HepG2 (cell line): ENCODE measurements around the gene DLX4. TPM values are rescaled to one million over a fixed set of nuclear protein-coding genes. Genes with fewer than 3 reads are reported as not detected.
A peak's percentile ranks its signal among the peaks of the same experiment; 100 is the strongest.

Source experiments
- ATAC-seq: fragments of 200-7000 bp; cut with Tn5 transposase; 3 replicates; pipeline ENCODE4 v1.9.1; 2020; ENCODE audit warnings: mild to moderate bottlenecking, moderate library complexity
- BruUV-seq: library from RNA; stranded (reverse); fragments of 400-500 nt; replicated peaks from 2 replicates; lab custom pipeline; 2021; lab: Mats Ljungman, UMichigan
- CTCF ChIA-PET: fragments of 300-600 bp; formaldehyde crosslinking; extraction: SDS; loops from one replicate; lab custom pipeline; 2021; ENCODE audit warnings: low total read pairs, inconsistent platforms, low intra/inter-chr PET ratio; lab: Yijun Ruan, JAX
- POLR2A ChIA-PET: fragments of 350-600 bp; sonication (Branson Sonifier 250); formaldehyde crosslinking; loops from one replicate; lab custom pipeline; 2020; ENCODE audit warnings: antibody characterized with exemption, inconsistent platforms; lab: Yijun Ruan, JAX
- DNase-seq: peaks from one replicate; pipeline ENCODE4 v3.0.0-alpha.2; 2015; ENCODE audit warnings: low spot score
- FAIRE-seq: peaks from 3 replicates; lab custom pipeline; 2011; peaks lifted over from hg19 to GRCh38; lab: Jason Lieb, UNC
- H2AFZ ChIP-seq: one replicate; pipeline ENCODE4 v1.6.1; 2011; ENCODE audit warnings: low read length, inconsistent platforms
- H3K27ac ChIP-seq: fragments of 300-600 bp; 3 replicates; pipeline ENCODE4 v1.8.0; 2011; ENCODE audit warnings: mixed run types, mild to moderate bottlenecking, mixed read lengths, low read length, inconsistent platforms; ENCODE audit not compliant: insufficient read depth; ENCODE audit errors: extremely low read length
- H3K27me3 ChIP-seq, 2 experiments: fragments of 200-600 bp in 1 of 2; 2 replicates in 1 of 2; 3 replicates in 1 of 2; pipeline versions ENCODE4 v1.6.0 to v1.8.0; 2011; ENCODE audit warnings: low read length in 2 of 2, mild to moderate bottlenecking in 2 of 2, moderate library complexity in 2 of 2, inconsistent platforms in 1 of 2; ENCODE audit not compliant: insufficient read depth in 2 of 2, control insufficient read depth in 1 of 2
- H3K36me3 ChIP-seq, 2 experiments: fragments of 200-600 bp in 1 of 2; replicated peaks in 1 of 2; 2 replicates in 1 of 2; 3 replicates in 1 of 2; pipeline versions ENCODE4 v1.5.1 to v1.8.0; 2011; ENCODE audit warnings: low read length in 2 of 2, inconsistent platforms in 1 of 2; ENCODE audit not compliant: insufficient read depth in 2 of 2, control insufficient read depth in 1 of 2
- H3K4me1 ChIP-seq: 2 replicates; pipeline ENCODE4 v1.5.1; 2012; ENCODE audit warnings: low read length, inconsistent platforms; ENCODE audit not compliant: insufficient read depth
- H3K4me2 ChIP-seq: 2 replicates; pipeline ENCODE4 v1.6.0; 2011; ENCODE audit warnings: low read depth, low read length, inconsistent platforms
- H3K4me3 ChIP-seq, 3 experiments: fragments of 200-600 bp in 1 of 3; sonication (generic), shearing (Covaris generic) in 1 of 3; replicated peaks in 1 of 3; 2 replicates each; pipeline ENCODE4 v1.5.1; 2011 to 2016; ENCODE audit warnings: low read length in 3 of 3, inconsistent platforms in 2 of 3, low read depth in 2 of 3, mild to moderate bottlenecking in 2 of 3, control low read depth in 1 of 3, mixed read lengths in 1 of 3; ENCODE audit not compliant: insufficient read depth in 1 of 3
- H3K79me2 ChIP-seq: one replicate; pipeline ENCODE4 v1.6.1; 2011; ENCODE audit warnings: low read length, inconsistent platforms; ENCODE audit not compliant: insufficient read depth
- H3K9ac ChIP-seq: 2 replicates; pipeline ENCODE4 v1.6.0; 2011; ENCODE audit warnings: mild to moderate bottlenecking, low read depth, low read length, inconsistent platforms; ENCODE audit not compliant: insufficient read depth
- H3K9me3 ChIP-seq: 2 replicates; pipeline ENCODE4 v1.5.1; 2012; ENCODE audit warnings: mild to moderate bottlenecking, low read length
- H4K20me1 ChIP-seq: 2 replicates; pipeline ENCODE4 v1.6.0; 2011; ENCODE audit warnings: inconsistent platforms, mild to moderate bottlenecking, low read length, moderate library complexity; ENCODE audit not compliant: insufficient read depth
- ADNP ChIP-seq: sonication (generic); formaldehyde crosslinking; IDR thresholded peaks from 2 replicates; pipeline ENCODE4 v1.4.0; 2020; ENCODE audit warnings: missing genetic modification reagents
- AHR ChIP-seq: IDR thresholded peaks from 2 replicates; pipeline ENCODE4 v1.6.1; 2018; ENCODE audit warnings: missing genetic modification reagents, missing compliant biosample characterization
- ERF ChIP-seq: IDR thresholded peaks from 2 replicates; pipeline ENCODE4 v1.6.1; 2018; ENCODE audit warnings: missing biosample characterization, missing genetic modification reagents
- FOXC1 ChIP-seq: sonication (generic); formaldehyde crosslinking; IDR thresholded peaks from 2 replicates; pipeline ENCODE4 v1.8.0; 2022; ENCODE audit warnings: mild to moderate bottlenecking, missing genetic modification reagents, borderline replicate concordance
- FOXK1 ChIP-seq: sonication (generic); formaldehyde crosslinking; IDR thresholded peaks from 2 replicates; pipeline ENCODE4 v1.4.0; 2020; ENCODE audit warnings: low read depth, missing genetic modification reagents, borderline replicate concordance
- GABPB1 ChIP-seq: IDR thresholded peaks from 2 replicates; pipeline ENCODE4 v1.6.1; 2016; ENCODE audit warnings: mild to moderate bottlenecking, missing genetic modification reagents, moderate library complexity, missing compliant biosample characterization
- HNF4A ChIP-seq: sonication (generic); formaldehyde crosslinking; IDR thresholded peaks from 2 replicates; pipeline ENCODE4 v1.4.0; 2020; ENCODE audit warnings: missing genetic modification reagents
- KAT8 ChIP-seq: IDR thresholded peaks from 2 replicates; pipeline ENCODE4 v1.6.1; 2016; ENCODE audit warnings: missing genetic modification reagents, missing compliant biosample characterization
- MATR3 ChIP-seq: sonication (generic); formaldehyde crosslinking; IDR thresholded peaks from 2 replicates; pipeline ENCODE4 v1.4.0; 2020; ENCODE audit warnings: missing genetic modification reagents
- POLR2A ChIP-seq, 2 experiments: IDR thresholded peaks; 2 replicates each; pipeline ENCODE4 v1.6.1; 2011; ENCODE audit warnings: low read depth in 2 of 2, low read length in 2 of 2, mild to moderate bottlenecking in 1 of 2, moderate library complexity in 1 of 2; ENCODE audit not compliant: insufficient read depth in 1 of 2
- POLR2G ChIP-seq: fragments of 200-400 bp; formaldehyde crosslinking; IDR thresholded peaks from 2 replicates; pipeline ENCODE4 v1.6.1; 2018; ENCODE audit warnings: mild to moderate bottlenecking, low read depth, low read length, moderate library complexity
- RFX3 ChIP-seq: IDR thresholded peaks from 2 replicates; pipeline ENCODE4 v1.6.1; 2016; ENCODE audit warnings: missing biosample characterization, missing genetic modification reagents
- SAFB2 ChIP-seq: sonication (generic); formaldehyde crosslinking; IDR thresholded peaks from 2 replicates; pipeline ENCODE4 v1.5.1; 2020; ENCODE audit warnings: missing genetic modification reagents, low read depth, mild to moderate bottlenecking, borderline replicate concordance
- ZFX ChIP-seq: sonication (generic); formaldehyde crosslinking; IDR thresholded peaks from 2 replicates; pipeline ENCODE4 v1.4.0; 2020; ENCODE audit warnings: mild to moderate bottlenecking, low read depth, missing genetic modification reagents, moderate library complexity
- ZNF563 ChIP-seq: sonication (generic); formaldehyde crosslinking; IDR thresholded peaks from 2 replicates; pipeline ENCODE4 v1.8.0; 2022; ENCODE audit warnings: mild to moderate bottlenecking, moderate library complexity, missing genetic modification reagents
- WGBS: methylation state at CpG from one replicate; pipeline ENCODE4 v1.1.6; 2017; ENCODE audit warnings: low lambda C conversion rate; 5-methylcytosine and 5-hydroxymethylcytosine counted together
- in situ Hi-C: cut with HindIII; loops from 2 replicates; pipeline ENCODE4 v1.10.0; 2017; ENCODE audit warnings: low pct_unique_long_range_greater_than_20kb; ENCODE audit not compliant: extremely low pct_ligation_motif_present
- intact Hi-C: fragments of 100-400 bp; cut with micrococcal nuclease; formaldehyde crosslinking; loops from one replicate; pipeline ENCODE4 v1.10.0; 2022; ENCODE audit not compliant: unreplicated experiment
- polyA plus RNA-seq, 8 experiments: library from polyadenylated mRNA; depleted of rRNA in 3 of 8; stranded (reverse) in 7 of 8; unstranded in 1 of 8; fragments of >200 nt; fragmentation: Illumina TruSeq in 4 of 8; extraction: Trizol in 4 of 8; gene quantifications; 2 replicates each; pipeline versions ENCODE4 v1.2.1 to v1.2.3, GENCODE V29; 2011 to 2016; ENCODE audit warnings: low read depth in 4 of 8, missing spikeins in 1 of 8, mixed read lengths in 1 of 8; ENCODE audit not compliant: insufficient read depth in 1 of 8
- total RNA-seq, 5 experiments: library from RNA; depleted of rRNA; stranded (reverse); fragments of >200 nt; fragmentation: Illumina TruSeq; extraction: Trizol; gene quantifications; 2 replicates each; pipeline ENCODE4 v1.2.3, GENCODE V29; 2016; ENCODE audit warnings: low read depth in 1 of 5
- TF ChIP-seq, protein P1 (sequence below): sonication (generic); formaldehyde crosslinking; IDR thresholded peaks from 2 replicates; pipeline ENCODE4 v1.5.1; 2020; ENCODE audit warnings: missing genetic modification reagents, mild to moderate bottlenecking, borderline replicate concordance
- TF ChIP-seq, protein P2 (sequence below): sonication (generic); formaldehyde crosslinking; IDR thresholded peaks from 2 replicates; pipeline ENCODE4 v1.8.1; 2023; ENCODE audit warnings: missing genetic modification reagents, mild to moderate bottlenecking, borderline replicate concordance
- TF ChIP-seq, protein P3 (sequence below): sonication (generic); formaldehyde crosslinking; IDR thresholded peaks from 2 replicates; pipeline ENCODE4 v1.5.0; 2020; ENCODE audit warnings: mild to moderate bottlenecking, missing genetic modification reagents
- TF ChIP-seq, protein P4 (sequence below): fragments of 450-650 bp; IDR thresholded peaks from 2 replicates; pipeline ENCODE4 v1.6.1; 2017

DLX4 gene
- total and polyA plus RNA-seq, 2 of the 13 experiments (the other 11 are each of a cell fraction or from before 2014, with no cell fraction given) = 0.55 to 2.3 TPM

DNA sequence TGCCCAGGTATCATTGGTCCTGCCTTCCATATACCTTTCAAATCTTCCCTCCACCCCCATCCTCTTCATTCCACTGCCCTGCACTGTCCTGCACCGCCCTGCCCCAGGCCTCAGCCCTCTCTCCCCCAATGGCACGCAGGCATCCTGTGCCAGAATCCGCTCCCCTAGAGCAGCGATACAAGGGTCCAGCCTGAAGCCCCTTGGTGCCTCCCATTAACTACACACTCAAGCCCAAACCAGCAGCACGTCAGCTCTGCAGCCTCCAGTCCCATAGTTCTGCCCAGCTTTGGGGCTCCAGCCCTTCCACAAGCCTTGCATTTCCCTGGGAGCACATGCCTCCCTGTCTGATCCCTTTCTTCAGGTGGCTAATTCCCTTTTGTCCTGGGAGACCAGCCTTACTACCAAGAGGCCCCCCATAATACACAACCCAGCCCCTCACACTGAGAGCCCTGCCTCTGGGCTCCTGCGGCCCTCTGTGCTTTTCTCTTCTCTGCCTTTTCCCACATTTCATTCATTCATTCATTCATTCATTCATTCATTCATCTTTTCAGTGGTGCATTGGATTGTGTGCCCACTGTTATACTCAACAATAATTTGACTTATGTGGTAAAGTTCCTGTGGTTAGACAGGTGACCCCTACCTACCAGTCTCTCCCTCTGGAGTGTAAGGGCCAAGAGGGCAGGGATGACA lies 52.8 kb downstream of the DLX4 start (continued):
- TF ChIP-seq FOXK1 (no peak), POLR2G (no peak), POLR2A (IDR thresholded peaks at IDR 0.05; ENCODE audit: insufficient read depth in 1 of 2, low read depth in 2 of 2, low read length in 2 of 2) (no peak), AHR (CRISPR knock-in tag) (no peak), ERF (CRISPR knock-in tag) (no peak)
- TF ChIP-seq, protein P1, sequence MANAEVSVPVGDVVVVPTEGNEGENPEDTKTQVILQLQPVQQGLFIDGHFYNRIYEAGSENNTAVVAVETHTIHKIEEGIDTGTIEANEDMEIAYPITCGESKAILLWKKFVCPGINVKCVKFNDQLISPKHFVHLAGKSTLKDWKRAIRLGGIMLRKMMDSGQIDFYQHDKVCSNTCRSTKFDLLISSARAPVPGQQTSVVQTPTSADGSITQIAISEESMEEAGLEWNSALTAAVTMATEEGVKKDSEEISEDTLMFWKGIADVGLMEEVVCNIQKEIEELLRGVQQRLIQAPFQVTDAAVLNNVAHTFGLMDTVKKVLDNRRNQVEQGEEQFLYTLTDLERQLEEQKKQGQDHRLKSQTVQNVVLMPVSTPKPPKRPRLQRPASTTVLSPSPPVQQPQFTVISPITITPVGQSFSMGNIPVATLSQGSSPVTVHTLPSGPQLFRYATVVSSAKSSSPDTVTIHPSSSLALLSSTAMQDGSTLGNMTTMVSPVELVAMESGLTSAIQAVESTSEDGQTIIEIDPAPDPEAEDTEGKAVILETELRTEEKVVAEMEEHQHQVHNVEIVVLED (CRISPR knock-in tag) = no peak

DNA sequence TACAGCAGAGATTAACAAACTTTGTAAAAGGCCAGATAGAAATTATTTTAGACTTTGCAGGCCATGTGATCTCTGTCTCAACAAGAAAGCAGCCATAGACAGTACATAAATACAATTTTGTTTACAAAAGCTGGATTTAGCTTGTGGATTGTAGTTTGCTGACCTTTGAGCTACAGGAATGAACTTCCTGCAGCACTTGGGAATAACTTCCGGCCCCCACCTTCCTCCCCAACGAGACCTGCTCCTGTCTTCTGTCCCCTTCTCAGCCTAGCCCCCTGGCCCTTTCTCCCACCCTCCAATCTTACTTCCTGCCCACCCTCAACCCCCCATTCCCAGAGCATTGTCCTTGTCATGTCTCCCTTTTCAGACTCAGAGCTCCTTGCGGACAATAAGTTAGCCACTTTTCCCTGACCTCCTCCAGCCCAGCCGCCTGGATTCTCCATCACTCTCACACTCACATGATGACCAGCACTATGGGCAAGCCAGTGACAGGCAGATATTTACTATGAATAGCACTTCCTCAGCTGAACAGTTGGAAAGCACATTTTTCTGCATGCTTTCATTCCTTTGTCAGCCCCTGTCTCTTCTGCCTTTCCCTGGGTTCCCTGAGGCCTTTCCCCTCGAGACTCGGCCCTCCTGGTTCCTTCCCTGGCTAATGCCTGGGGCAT lies 53.6 kb downstream of the DLX4 start:
- no peak overlapping the region for H3K27ac ChIP-seq
- ChIA-PET POLR2A (no interaction called here), CTCF (no interaction called here)
- H3K4me1 ChIP-seq = peaks cover 12% of the 10 kb centered on the region
- no peaks in the 10 kb centered on the region; a peak in 1 of 5 replicates for H3K27me3 ChIP-seq
- 29% methylated on average over 6 of the region's 6 CpGs for WGBS
- no peaks in the 10 kb centered on the region for H4K20me1 ChIP-seq
- H3K4me2 ChIP-seq = peak overlapping the region; percentile 46
- DNase-seq = no peak
- no peaks in the 10 kb centered on the region for H3K36me3 ChIP-seq
- no peaks in the 10 kb centered on the region for H3K79me2 ChIP-seq
- no TSS peak for BruUV-seq
- intact Hi-C loops = no loop called here
- FAIRE-seq = no peak
- in situ Hi-C loops = no loop called here
- peak overlapping the region in 1 of 3 experiments; percentile 17; a peak in 1 of 6 replicates for H3K4me3 ChIP-seq
- no peaks in the 10 kb centered on the region for H3K9me3 ChIP-seq
- no peak overlapping the region for H3K9ac ChIP-seq
- ATAC-seq = no peak
- no peak overlapping the region for H2AFZ ChIP-seq
- TF ChIP-seq RFX3 (CRISPR knock-in tag) (no peak), ZFX (CRISPR knock-in tag) (no peak), MATR3 (CRISPR knock-in tag) (no peak), HNF4A (CRISPR knock-in tag) (peak; percentile 45), ADNP (no peak), GABPB1 (CRISPR knock-in tag) (peak; percentile 71), KAT8 (CRISPR knock-in tag) (no peak), FOXC1 (no peak), ZNF563 (CRISPR knock-in tag) (no peak), SAFB2 (CRISPR knock-in tag) (no peak)
- TF ChIP-seq, protein P2, sequence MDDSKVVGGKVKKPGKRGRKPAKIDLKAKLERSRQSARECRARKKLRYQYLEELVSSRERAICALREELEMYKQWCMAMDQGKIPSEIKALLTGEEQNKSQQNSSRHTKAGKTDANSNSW = no peak
- TF ChIP-seq, protein P3, sequence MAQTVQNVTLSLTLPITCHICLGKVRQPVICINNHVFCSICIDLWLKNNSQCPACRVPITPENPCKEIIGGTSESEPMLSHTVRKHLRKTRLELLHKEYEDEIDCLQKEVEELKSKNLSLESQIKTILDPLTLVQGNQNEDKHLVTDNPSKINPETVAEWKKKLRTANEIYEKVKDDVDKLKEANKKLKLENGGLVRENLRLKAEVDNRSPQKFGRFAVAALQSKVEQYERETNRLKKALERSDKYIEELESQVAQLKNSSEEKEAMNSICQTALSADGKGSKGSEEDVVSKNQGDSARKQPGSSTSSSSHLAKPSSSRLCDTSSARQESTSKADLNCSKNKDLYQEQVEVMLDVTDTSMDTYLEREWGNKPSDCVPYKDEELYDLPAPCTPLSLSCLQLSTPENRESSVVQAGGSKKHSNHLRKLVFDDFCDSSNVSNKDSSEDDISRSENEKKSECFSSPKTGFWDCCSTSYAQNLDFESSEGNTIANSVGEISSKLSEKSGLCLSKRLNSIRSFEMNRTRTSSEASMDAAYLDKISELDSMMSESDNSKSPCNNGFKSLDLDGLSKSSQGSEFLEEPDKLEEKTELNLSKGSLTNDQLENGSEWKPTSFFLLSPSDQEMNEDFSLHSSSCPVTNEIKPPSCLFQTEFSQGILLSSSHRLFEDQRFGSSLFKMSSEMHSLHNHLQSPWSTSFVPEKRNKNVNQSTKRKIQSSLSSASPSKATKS = no peak
- TF ChIP-seq, protein P4, sequence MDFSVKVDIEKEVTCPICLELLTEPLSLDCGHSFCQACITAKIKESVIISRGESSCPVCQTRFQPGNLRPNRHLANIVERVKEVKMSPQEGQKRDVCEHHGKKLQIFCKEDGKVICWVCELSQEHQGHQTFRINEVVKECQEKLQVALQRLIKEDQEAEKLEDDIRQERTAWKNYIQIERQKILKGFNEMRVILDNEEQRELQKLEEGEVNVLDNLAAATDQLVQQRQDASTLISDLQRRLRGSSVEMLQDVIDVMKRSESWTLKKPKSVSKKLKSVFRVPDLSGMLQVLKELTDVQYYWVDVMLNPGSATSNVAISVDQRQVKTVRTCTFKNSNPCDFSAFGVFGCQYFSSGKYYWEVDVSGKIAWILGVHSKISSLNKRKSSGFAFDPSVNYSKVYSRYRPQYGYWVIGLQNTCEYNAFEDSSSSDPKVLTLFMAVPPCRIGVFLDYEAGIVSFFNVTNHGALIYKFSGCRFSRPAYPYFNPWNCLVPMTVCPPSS = no peak
